ENCODE measurements around the gene STS.
A peak's percentile ranks its signal among the peaks of the same experiment; 100 is the strongest.

The STS gene

DNA sequence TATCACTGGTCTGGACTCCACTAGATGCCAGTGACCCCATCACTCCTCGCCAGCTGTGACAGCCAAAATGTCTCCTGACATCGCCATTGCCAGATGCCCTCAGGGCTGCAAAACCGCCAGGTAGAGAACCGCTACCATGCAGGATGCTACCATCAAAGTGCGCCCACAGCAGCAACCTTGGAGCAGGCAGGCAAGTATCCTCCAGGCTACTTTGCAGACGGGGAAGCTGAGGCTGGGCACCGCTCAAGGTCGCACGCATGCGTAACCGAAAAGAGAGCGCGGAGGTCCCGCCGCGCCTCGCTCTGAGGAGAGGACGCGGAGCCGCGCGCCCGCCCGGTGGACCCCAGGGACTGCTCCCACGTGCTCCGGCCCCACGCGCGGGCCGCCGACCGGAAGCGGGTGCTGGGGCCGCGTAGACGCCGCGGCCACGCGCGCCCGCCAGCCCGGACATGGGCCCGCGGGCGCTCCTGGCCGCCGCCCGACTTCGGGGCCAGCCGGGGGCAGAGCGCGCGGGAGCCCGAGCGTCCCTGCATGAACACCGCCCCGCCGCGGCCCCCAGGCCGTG lies at the start of gene STS:
Gene STS, plus strand, starts transcription at position 300 of the 565 bp plus-strand sequence. CDS start 105,488 bp downstream, outside the sequence.
- DNase-seq (ENCODE audit: low read depth) = peak; percentile 21
- no peak for TF ChIP-seq CTCF (IDR thresholded peaks at IDR 0.05; ENCODE audit: low read length, missing control alignments)
- H3K4me3 ChIP-seq (replicated peaks; ENCODE audit: low read depth, low read length) = peak within 1 kb of the TSS; percentile 87

- TF ChIP-seq CTCF (IDR thresholded peaks at IDR 0.05; ENCODE audit: low read length, missing control alignments) = no peak
- DNase-seq (ENCODE audit: low read depth) = no peak
- H3K4me3 ChIP-seq (replicated peaks; ENCODE audit: low read depth, low read length) = no peak overlapping the region
These were observed 47.5 kb upstream of the STS start for GRCh38 chrX:7100022-7100421.

DNA sequence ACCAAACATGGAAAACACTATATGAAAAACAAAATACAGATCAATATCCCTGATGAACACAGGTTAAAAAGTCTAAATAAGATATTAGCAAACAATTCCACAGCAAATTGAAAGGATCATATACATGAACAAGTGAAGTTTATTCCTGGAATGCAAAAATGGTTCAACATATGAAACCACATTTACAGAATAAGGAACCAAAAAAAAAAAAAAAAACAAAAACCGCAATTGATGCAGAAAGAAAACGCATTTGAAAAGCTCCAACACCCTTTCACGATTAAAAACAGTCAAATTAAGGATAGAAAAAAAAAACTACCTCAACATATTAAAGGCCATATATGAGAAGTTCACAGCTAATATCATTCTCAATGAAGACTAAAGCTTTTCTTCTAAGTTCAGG lies 45.4 kb upstream of the STS start:
- no peak overlapping the region for H3K4me3 ChIP-seq (replicated peaks; ENCODE audit: low read depth, low read length)
- TF ChIP-seq CTCF (IDR thresholded peaks at IDR 0.05; ENCODE audit: low read length, missing control alignments) = no peak
- no peak for DNase-seq (ENCODE audit: low read depth)

DNA sequence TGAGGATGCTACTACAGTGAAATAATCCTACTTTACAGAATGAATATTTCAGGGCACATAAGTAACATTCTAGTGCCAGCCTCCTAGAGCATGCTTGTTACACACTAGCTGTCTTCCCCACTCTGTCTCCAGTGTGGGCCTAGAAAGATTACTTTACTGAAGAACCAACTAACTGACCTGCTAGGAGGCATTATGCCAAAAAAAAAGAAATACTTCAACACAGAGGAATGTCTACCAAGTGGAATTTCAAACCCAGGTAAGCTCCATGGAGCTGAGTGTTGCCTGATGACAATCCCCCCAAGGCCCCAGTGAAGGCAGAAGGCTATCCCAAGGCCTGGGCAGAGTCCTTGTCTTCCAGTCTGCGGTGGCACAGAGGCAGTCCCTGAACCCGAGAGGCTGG lies 40.9 kb upstream of the STS start:
- no peak overlapping the region for H3K4me3 ChIP-seq (replicated peaks; ENCODE audit: low read depth, low read length)
- no peak for TF ChIP-seq CTCF (IDR thresholded peaks at IDR 0.05; ENCODE audit: low read length, missing control alignments)

GRCh38 chrX:7108030-7108429 lies 39.5 kb upstream of the STS start:
- no peak overlapping the region for H3K4me3 ChIP-seq (replicated peaks; ENCODE audit: low read depth, low read length)
- DNase-seq (ENCODE audit: low read depth) = no peak
- TF ChIP-seq CTCF (IDR thresholded peaks at IDR 0.05; ENCODE audit: low read length, missing control alignments) = no peak

More for the DNA sequence above, 40.9 kb upstream of the STS start:
- no peak for DNase-seq (ENCODE audit: low read depth)

GRCh38 chrX:7109049-7109531 lies 38.4 kb upstream of the STS start:
- peak; percentile 38 for DNase-seq (ENCODE audit: low read depth)
- no peak for TF ChIP-seq CTCF (IDR thresholded peaks at IDR 0.05; ENCODE audit: low read length, missing control alignments)
- peak overlapping the region; percentile 32 for H3K4me3 ChIP-seq (replicated peaks; ENCODE audit: low read depth, low read length)
